Measurements from ENCODE around the gene SLC23A2.
"Not testable (repeated sequence)": the region's sequence is repeated elsewhere in the genome, so short reads cannot be mapped to it uniquely, and the experiment has no call there.

SLC23A2 gene

GRCh38 chr20:4902788-4903187, 98.5 kb downstream of the SLC23A2 start:
- DNase-seq (ENCODE audit: low read depth in 3 of 3), result no peak

- no peak for DNase-seq (ENCODE audit: low read depth in 3 of 3)
These were observed 100.1 kb downstream of the SLC23A2 start for GRCh38 chr20:4901031-4901818.

GRCh38 chr20:4898282-4899244, 102.7 kb downstream of the SLC23A2 start:
- no peak for DNase-seq (ENCODE audit: low read depth in 3 of 3)

GRCh38 chr20:4897600-4897999, 103.7 kb downstream of the SLC23A2 start:
- no peak for DNase-seq (ENCODE audit: low read depth in 3 of 3)

- DNase-seq (ENCODE audit: low read depth in 3 of 3), result no peak
These were observed 104.3 kb downstream of the SLC23A2 start for GRCh38 chr20:4896971-4897497.

DNA sequence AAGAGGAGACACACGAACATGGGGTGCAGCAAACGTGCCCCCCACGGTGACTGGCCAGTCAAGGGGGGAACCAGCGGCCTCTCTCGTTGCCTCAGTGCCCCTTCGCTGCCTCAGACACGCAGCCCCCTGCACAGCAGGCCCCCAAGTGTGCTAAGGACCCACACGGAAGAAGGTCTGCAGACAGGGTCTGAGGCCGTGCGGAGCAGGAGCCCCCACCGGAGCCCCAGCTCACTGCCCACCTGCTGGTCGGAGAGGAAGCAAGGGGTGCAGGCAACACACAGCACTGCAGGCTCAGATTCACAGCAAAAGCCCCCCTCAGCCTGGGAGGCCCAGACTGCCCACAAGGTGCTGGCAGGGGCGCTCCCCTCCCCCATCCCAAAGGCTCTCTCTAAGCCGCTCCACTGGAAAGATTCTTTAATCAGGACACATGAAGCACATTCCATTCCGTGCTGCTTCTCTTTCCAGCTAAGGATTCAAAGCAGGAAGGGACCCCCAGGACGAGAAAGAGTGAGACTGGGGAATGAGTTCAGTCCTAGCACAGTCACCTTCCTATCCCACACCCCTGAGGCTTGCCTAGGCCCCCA, 105.1 kb downstream of the SLC23A2 start:
- DNase-seq (ENCODE audit: low read depth in 3 of 3), result no peak

GRCh38 chr20:4894981-4895381, 106.3 kb downstream of the SLC23A2 start:
- no peak for DNase-seq (ENCODE audit: low read depth in 3 of 3)

DNA sequence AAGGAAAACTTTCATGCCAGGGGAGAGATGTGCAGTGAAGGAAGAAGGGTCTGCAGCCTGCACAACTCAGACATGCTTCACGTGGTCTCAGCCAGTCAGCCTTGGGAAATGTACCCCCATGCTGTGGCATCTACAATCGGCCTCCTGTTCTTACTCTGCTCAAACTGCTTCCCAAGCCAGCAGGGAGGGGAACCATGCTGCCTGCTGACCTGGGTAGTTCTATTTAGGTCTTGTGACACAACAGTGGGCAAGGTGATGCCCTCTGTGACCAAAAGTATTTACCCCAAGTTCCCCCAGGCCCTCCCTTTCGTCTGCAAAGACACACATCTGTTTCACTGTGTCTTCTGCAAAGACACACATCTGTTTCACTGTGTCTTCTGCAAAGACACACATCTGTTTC, 106.9 kb downstream of the SLC23A2 start:
- no peak for DNase-seq (ENCODE audit: low read depth in 3 of 3)

DNA sequence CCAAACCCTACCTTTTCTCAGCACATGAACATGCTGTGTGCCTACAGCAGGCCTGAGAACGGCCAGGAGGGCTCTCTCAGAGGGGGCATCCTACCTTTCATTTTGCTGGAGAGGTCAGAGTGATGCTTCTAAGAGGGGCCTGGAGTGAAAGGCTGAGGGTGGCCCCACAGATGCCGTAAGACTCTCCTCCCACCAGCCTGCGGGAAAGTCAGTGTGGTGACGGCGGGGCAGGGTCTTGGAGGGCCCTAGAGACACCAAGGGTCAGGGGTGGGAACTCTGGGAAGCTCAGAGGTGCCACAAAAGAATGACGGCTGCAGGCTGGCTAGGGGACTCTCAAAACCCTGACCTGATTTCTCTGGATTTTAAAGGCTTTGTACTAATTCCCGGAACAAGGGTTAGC, 107.6 kb downstream of the SLC23A2 start:
- no peak for DNase-seq (ENCODE audit: low read depth in 3 of 3)

- no peak for DNase-seq (ENCODE audit: low read depth in 3 of 3)
These were observed 109.3 kb downstream of the SLC23A2 start for GRCh38 chr20:4891997-4892396.

DNA sequence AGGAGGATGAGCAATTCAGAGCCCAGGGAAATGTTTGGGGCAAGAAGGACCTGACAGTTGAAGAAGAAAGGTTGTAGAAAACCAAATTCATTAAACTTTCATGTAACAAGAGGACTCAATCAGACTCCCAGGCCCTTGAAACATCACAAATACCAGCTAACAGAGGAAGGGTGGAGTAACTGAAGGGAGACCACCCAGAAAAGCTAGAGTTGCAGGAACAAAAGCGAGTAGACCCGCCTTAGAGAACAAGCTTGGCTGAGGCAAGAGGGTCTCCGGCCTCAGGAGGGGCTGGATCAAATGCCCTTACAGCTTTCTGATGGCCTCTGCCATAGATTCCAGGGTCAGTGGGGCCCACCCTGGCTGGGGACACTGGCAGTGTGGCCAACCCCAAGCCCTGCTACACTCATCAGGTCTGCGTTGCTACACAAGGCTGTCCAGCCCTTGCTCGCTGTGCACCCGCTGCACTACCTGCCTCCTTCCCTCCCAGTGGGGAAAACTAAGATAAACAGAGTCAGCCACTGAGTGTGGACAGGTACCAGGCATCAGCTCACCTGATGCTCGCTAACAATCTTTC, 110.0 kb downstream of the SLC23A2 start:
- DNase-seq (ENCODE audit: low read depth in 3 of 3), result no peak

GRCh38 chr20:4889446-4889845, 111.9 kb downstream of the SLC23A2 start:
- DNase-seq (ENCODE audit: low read depth in 3 of 3), result no peak

DNA sequence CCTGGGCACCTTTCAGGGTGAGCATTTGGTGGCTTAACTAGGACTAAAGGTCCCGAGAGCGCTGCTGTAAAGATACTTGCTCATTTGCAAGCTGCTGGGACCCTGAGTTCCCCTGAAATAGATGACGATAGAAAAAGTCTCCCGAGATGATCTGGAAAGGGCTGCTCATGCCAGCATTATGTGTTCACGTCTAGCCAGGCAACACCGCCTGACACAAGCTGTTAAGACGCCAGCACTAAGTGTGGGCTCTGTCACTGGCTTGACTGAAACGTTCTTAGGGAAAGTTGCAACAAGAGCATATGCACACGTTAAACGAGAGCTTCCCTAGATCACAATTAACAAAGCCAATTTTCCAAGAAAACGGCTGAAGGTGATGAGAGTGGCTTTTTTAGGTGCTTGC, 113.7 kb downstream of the SLC23A2 start:
- DNase-seq (ENCODE audit: low read depth in 3 of 3), result no peak

DNA sequence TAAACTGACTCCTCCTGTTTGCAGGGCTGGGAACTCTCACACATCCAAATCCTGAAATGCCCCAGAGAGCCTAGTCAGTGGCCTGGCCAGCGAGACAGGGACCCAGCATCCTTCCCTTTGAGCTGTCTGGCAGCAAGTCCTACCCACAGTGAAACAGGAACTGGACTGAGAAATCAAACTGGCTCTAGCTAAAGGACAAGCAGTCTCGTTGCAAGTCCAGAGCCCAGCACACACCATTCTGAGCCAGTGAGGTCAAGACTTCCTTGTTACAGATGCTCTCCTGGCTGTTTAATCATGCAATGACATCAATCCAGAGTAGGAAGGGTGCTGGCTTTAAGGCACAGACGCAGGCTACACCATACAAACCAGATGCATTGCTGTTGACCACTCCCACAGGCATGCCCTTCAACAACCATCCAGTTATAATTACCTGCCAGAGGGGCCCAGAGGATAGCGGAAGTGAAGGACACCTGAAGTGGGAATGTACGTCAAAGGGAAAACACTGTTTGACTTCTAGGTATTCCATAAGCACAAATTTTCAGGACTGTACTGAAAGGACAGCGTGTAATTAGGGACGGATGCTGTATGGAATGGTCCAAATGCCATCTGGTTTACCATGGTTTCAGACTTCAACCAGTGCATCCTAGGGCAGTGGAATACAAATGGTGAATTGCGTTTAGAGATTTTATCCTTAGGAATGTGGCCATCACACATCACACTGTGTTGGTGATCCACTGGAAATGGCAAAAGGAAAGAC, 114.4 kb downstream of the SLC23A2 start:
- no peak for DNase-seq (ENCODE audit: low read depth in 3 of 3)

GRCh38 chr20:4885877-4886276, 115.4 kb downstream of the SLC23A2 start:
- no peak for DNase-seq (ENCODE audit: low read depth in 3 of 3)

DNA sequence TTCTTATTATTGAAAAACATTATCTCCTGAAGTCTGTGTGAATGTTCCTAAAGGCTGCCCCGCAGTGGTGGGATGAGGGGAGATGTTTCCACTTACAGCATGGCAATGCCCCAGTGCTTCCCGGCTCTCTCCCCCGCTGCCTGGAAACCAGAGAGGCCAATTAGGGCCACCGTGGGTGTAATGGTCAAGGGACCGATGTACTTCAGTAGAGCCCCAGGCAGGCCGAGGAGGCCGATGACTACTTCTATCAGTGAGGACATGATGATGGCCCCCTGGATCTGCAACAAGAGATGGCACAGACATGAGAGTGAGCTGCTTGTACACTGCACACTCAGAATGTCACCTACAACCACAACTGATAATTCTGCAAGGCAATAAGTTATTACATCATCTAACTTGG, 117.8 kb downstream of the SLC23A2 start:
- DNase-seq (ENCODE audit: low read depth in 3 of 3), result no peak

DNA sequence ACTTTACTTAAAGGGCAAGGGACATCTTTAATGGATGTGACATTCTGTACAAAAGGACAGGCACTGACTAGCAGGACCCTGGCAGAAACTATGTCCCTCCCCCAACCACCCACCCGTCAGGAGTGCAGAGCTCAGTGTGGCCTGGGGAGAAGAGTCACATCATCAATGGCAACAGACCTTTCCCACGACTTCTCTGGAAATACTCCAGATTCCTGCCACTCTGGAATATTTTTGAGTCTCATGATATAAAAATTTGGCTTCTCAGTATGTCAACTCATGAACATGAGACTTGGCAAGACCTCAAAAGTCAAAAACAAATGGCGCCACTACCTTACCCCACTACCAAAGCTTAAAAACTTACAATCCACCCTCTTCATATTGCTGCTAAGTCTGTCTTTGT, 118.3 kb downstream of the SLC23A2 start:
- DNase-seq (ENCODE audit: low read depth in 3 of 3), result no peak

DNA sequence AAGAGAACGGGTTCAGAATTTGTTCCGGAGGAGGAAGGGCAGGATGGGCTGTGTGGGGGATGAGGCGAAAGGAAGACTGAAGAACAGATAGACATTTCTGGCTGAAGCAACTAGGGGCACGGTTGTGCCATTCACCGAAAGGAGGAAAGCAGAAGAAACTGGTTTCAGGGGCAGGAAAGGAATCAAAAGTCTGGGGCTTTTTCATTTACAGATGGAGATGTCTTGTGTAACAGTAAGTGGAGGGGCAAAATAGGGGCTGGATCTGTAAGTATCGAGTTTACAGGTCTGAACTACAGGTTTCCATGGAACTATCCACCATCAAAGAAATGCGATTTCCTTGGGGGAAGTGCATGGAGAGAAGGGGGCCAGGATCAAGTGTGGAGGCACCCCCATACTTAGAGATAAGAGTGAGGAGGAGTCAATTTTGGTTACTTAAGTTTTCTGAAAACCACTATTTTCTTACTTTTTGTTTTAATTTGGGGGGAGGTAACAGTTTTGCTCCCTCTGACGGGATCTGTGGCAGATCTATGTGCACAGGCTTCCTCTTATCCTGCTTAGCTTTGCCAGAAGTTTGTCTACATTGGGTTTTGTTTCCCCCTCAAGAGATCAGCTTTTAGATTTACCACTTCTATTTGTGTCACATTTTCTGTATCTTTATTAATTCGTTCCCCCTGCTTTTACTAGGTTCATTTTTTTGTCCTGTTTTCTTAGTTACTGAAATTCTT, 120.1 kb downstream of the SLC23A2 start:
- no peak for DNase-seq (ENCODE audit: low read depth in 3 of 3)

GRCh38 chr20:4880051-4880450, 121.3 kb downstream of the SLC23A2 start:
- DNase-seq (ENCODE audit: low read depth in 3 of 3), result no peak

DNA sequence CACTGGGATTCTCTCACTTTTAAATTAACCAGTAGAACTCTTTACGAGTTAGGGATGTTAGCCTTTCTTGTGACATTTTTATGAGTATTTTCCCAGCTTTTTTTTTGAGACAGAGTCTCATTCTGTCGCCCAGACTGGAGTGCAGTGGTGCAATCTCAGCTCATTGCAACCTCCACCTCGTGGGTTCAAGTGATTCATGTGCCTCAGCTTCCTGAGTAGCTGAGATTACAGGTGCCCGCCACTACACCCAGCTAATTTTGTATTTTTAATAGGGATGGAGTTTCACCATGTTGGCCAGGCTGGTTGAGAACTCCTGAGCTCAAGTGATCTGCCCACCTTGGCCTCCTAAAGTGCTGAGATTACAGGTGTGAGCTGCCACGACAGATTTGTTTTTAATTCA, 123.2 kb downstream of the SLC23A2 start:
- not testable (repeated sequence) for DNase-seq (ENCODE audit: low read depth in 3 of 3)

Measured in stimulated activated CD4-positive, alpha-beta T cell treated with anti-CD3 and anti-CD28 coated beads, TNF-alpha, amount 100 ng/mL, for 48 hours (primary cell).